Osteoblast (primary cell): ENCODE data around the gene ANO2. TPM values are rescaled to one million over a fixed set of nuclear protein-coding genes. Genes with fewer than 3 reads are reported as not detected.

Source experiments
- DNase-seq: peaks from one replicate; pipeline ENCODE4 v3.0.0; 2011; ENCODE audit warnings: low spot score, mixed read lengths; ENCODE audit not compliant: insufficient read length; ENCODE audit errors: missing footprints
- H2AFZ ChIP-seq: 2 replicates; pipeline ENCODE4 v1.6.0; 2011; ENCODE audit warnings: mild to moderate bottlenecking, low read length
- H3K27ac ChIP-seq: 2 replicates; pipeline ENCODE4 v1.5.1; 2011; ENCODE audit warnings: mild to moderate bottlenecking, low read depth, low read length, moderate library complexity
- H3K27me3 ChIP-seq: 2 replicates; pipeline ENCODE4 v1.6.0; 2012; ENCODE audit warnings: mild to moderate bottlenecking, control low read depth, inconsistent platforms, low read length, moderate library complexity; ENCODE audit not compliant: insufficient read depth
- H3K36me3 ChIP-seq: 2 replicates; pipeline ENCODE4 v1.5.1; 2011; ENCODE audit warnings: mild to moderate bottlenecking, low read length, control low read depth, moderate library complexity; ENCODE audit not compliant: insufficient read depth
- H3K4me1 ChIP-seq: 2 replicates; pipeline ENCODE4 v1.5.1; 2011; ENCODE audit warnings: mild to moderate bottlenecking, low read length, control low read depth, moderate library complexity; ENCODE audit not compliant: insufficient read depth
- H3K4me2 ChIP-seq: 2 replicates; pipeline ENCODE4 v1.6.0; 2011; ENCODE audit warnings: mild to moderate bottlenecking, low read length; ENCODE audit not compliant: insufficient read depth
- H3K4me3 ChIP-seq: fragments of 200-600 bp; sonication (generic); 3 replicates; pipeline ENCODE4 v1.5.1; 2012; ENCODE audit warnings: mild to moderate bottlenecking, low read length, inconsistent platforms; ENCODE audit not compliant: insufficient read depth
- H3K79me2 ChIP-seq: 2 replicates; pipeline ENCODE4 v1.6.0; 2012; ENCODE audit warnings: mild to moderate bottlenecking, low read length, control low read depth, inconsistent platforms; ENCODE audit not compliant: insufficient read depth
- H3K9me3 ChIP-seq: 2 replicates; pipeline ENCODE4 v1.5.1; 2011; ENCODE audit warnings: low read depth, low read length, control low read depth
- H4K20me1 ChIP-seq: 2 replicates; pipeline ENCODE4 v1.6.0; 2012; ENCODE audit warnings: mild to moderate bottlenecking, low read length, control low read depth; ENCODE audit not compliant: insufficient read depth
- CTCF ChIP-seq: IDR thresholded peaks from 2 replicates; pipeline ENCODE4 v1.5.1; 2011; ENCODE audit warnings: mild to moderate bottlenecking, low read depth, low read length, moderate library complexity; ENCODE audit errors: extremely low read depth
- total RNA-seq: library from RNA; depleted of rRNA; stranded (reverse); fragments of >200 nt; gene quantifications from 2 replicates; pipeline ENCODE4 v1.2.3, GENCODE V29; 2012

Gene ANO2
- total RNA-seq, 1 donor, result under 0.01 TPM

- H3K27me3 ChIP-seq, result no peaks in the 10 kb centered on the region
- H3K4me3 ChIP-seq, result no peak overlapping the region
- H3K4me1 ChIP-seq, result no peaks in the 10 kb centered on the region
- H3K27ac ChIP-seq, result no peak overlapping the region
- H4K20me1 ChIP-seq, result no peaks in the 10 kb centered on the region
- DNase-seq, result no peak
- no peak overlapping the region for H2AFZ ChIP-seq
- H3K36me3 ChIP-seq, result no peaks in the 10 kb centered on the region
- H3K4me2 ChIP-seq, result no peak overlapping the region
- no peak for TF ChIP-seq CTCF
- H3K9me3 ChIP-seq, result no peaks in the 10 kb centered on the region
- no peaks in the 10 kb centered on the region for H3K79me2 ChIP-seq
Observed at GRCh38 chr12:5733136-5733755, 211.8 kb downstream of the ANO2 start.

GRCh38 chr12:5730962-5731361 is 214.1 kb downstream of the ANO2 start:
- Histone ChIP-seq H3K79me2 (no peaks in the 10 kb centered on the region), H4K20me1 (no peaks in the 10 kb centered on the region), H3K4me3 (no peak overlapping the region), H3K36me3 (no peaks in the 10 kb centered on the region), H3K27ac (no peak overlapping the region), H3K4me2 (no peak overlapping the region), H3K4me1 (no peaks in the 10 kb centered on the region), H3K9me3 (no peaks in the 10 kb centered on the region), H3K27me3 (no peaks in the 10 kb centered on the region), H2AFZ (no peak overlapping the region)
- no peak for DNase-seq
- TF ChIP-seq CTCF, result no peak

- Histone ChIP-seq H4K20me1 (no peaks in the 10 kb centered on the region), H2AFZ (no peak overlapping the region), H3K36me3 (no peaks in the 10 kb centered on the region), H3K4me2 (no peak overlapping the region), H3K27ac (no peak overlapping the region), H3K27me3 (no peaks in the 10 kb centered on the region), H3K4me3 (no peak overlapping the region), H3K79me2 (no peaks in the 10 kb centered on the region), H3K4me1 (no peaks in the 10 kb centered on the region), H3K9me3 (no peaks in the 10 kb centered on the region)
- no peak for DNase-seq
- no peak for TF ChIP-seq CTCF
Observed at GRCh38 chr12:5723711-5724252, 221.3 kb downstream of the ANO2 start.

- no peaks in the 10 kb centered on the region for H3K9me3 ChIP-seq
- no peak for TF ChIP-seq CTCF
- no peak for DNase-seq
Observed at GRCh38 chr12:5723071-5723470, 222.0 kb downstream of the ANO2 start.

More at GRCh38 chr12:5723071-5723470, 222.0 kb downstream of the ANO2 start:
- Histone ChIP-seq H3K4me1 (no peaks in the 10 kb centered on the region), H3K27me3 (no peaks in the 10 kb centered on the region), H4K20me1 (no peaks in the 10 kb centered on the region), H3K36me3 (no peaks in the 10 kb centered on the region), H3K4me2 (no peak overlapping the region), H2AFZ (no peak overlapping the region), H3K27ac (no peak overlapping the region), H3K79me2 (no peaks in the 10 kb centered on the region), H3K4me3 (no peak overlapping the region)
